Endothelial cell of umbilical vein (primary cell): ENCODE data around the gene PRRC2B.

Source experiments
- EZH2 ChIP-seq: IDR thresholded peaks from 2 replicates; pipeline ENCODE4 v1.6.1; 2012; ENCODE audit warnings: borderline replicate concordance, low read depth, mild to moderate bottlenecking, moderate library complexity, low read length, inconsistent platforms; ENCODE audit not compliant: severe bottlenecking
- FOS ChIP-seq: IDR thresholded peaks from 2 replicates; pipeline ENCODE4 v1.6.1; 2011; ENCODE audit warnings: mild to moderate bottlenecking, low read length, moderate library complexity, borderline replicate concordance; ENCODE audit not compliant: insufficient read depth
- MYC ChIP-seq: IDR thresholded peaks from one replicate; pipeline ENCODE4 v1.6.1; 2011; ENCODE audit warnings: mild to moderate bottlenecking, low read depth, low read length
- POLR2A ChIP-seq: IDR thresholded peaks from 2 replicates; pipeline ENCODE4 v1.6.1; 2012; ENCODE audit warnings: low read depth, mild to moderate bottlenecking, control low read depth, low read length
- TF ChIP-seq, protein P1 (sequence below), 2 donors: IDR thresholded peaks; 1 replicate in 1 of 2; 2 replicates in 1 of 2; pipeline ENCODE4 v1.5.1; 2011; ENCODE audit warnings: low read length in 2 of 2, mild to moderate bottlenecking in 2 of 2, moderate library complexity in 2 of 2, control low read depth in 1 of 2, inconsistent platforms in 1 of 2, low read depth in 1 of 2; ENCODE audit not compliant: insufficient read depth in 1 of 2; ENCODE audit errors: extremely low read depth in 1 of 2
- TF ChIP-seq, protein P2 (sequence below): IDR thresholded peaks from 2 replicates; pipeline ENCODE4 v1.6.1; 2011; ENCODE audit not compliant: insufficient read depth, insufficient read length

DNA sequence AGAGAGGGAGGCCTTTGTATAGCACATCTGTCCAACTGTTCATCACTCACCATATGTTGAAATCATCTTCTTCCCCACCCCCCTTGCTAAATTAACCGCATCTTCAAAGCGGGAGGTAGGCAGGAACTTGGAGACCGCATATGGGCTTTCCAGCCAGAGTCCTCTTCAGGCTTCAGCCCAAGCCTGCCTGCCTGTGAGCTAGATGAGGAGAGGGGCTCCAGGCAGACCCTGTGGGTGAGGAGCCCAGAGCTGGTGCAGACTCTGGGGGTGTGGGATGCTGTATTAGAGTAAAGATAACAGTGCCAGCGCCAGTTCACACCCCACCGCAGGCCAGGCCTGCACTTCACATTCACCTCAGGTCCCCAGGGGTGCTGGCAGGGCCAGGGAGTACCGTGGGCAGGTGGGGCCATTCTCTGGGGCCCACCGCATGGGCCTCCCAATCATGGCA, 16.2 kb downstream of the PRRC2B start:
- TF ChIP-seq, protein P1, sequence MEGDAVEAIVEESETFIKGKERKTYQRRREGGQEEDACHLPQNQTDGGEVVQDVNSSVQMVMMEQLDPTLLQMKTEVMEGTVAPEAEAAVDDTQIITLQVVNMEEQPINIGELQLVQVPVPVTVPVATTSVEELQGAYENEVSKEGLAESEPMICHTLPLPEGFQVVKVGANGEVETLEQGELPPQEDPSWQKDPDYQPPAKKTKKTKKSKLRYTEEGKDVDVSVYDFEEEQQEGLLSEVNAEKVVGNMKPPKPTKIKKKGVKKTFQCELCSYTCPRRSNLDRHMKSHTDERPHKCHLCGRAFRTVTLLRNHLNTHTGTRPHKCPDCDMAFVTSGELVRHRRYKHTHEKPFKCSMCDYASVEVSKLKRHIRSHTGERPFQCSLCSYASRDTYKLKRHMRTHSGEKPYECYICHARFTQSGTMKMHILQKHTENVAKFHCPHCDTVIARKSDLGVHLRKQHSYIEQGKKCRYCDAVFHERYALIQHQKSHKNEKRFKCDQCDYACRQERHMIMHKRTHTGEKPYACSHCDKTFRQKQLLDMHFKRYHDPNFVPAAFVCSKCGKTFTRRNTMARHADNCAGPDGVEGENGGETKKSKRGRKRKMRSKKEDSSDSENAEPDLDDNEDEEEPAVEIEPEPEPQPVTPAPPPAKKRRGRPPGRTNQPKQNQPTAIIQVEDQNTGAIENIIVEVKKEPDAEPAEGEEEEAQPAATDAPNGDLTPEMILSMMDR (IDR thresholded peaks at IDR 0.05; ENCODE audit: extremely low read depth in 1 of 2, insufficient read depth in 1 of 2, low read depth in 1 of 2, low read length in 2 of 2): no peak
- TF ChIP-seq MYC (no peak), FOS (no peak), POLR2A (no peak), EZH2 (no peak)
- TF ChIP-seq, protein P2, sequence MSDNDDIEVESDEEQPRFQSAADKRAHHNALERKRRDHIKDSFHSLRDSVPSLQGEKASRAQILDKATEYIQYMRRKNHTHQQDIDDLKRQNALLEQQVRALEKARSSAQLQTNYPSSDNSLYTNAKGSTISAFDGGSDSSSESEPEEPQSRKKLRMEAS: no peak
